CD4-positive, alpha-beta T cell (primary cell): ENCODE results near the gene HS3ST4. TPM values are rescaled to one million over a fixed set of nuclear protein-coding genes. Genes with fewer than 3 reads are reported as not detected.

ENCODE experiments used
- ATAC-seq: fragments of 200-7000 bp; cut with Tn5 transposase; one replicate; pipeline ENCODE4 v1.10.0; 2022; ENCODE audit warnings: mild to moderate bottlenecking; ENCODE audit not compliant: poor library complexity
- CTCF ChIA-PET: fragments of 350-600 bp; sonication (Branson Sonifier 250); formaldehyde crosslinking; loops from one replicate; lab custom pipeline; 2021; ENCODE audit warnings: antibody characterized with exemption, inconsistent platforms; lab: Charles Lee
- POLR2A ChIA-PET: fragments of 350-600 bp; sonication (Branson Sonifier 250); formaldehyde crosslinking; loops from one replicate; lab custom pipeline; 2021; ENCODE audit warnings: antibody characterized with exemption, inconsistent platforms; lab: Charles Lee
- DNase-seq, 14 experiments: peaks; one replicate each; pipeline ENCODE4 v3.0.0-alpha.2; 2013 to 2020; ENCODE audit warnings: mixed read lengths in 2 of 14
- H3K27ac ChIP-seq, 2 donors: one replicate each; pipeline versions ENCODE4 v1.5.1 to v1.7.0; 2013; ENCODE audit warnings: low read length in 2 of 2, low read depth in 1 of 2, mild to moderate bottlenecking in 1 of 2
- H3K27me3 ChIP-seq, 2 experiments: 1 replicate in 1 of 2; 2 replicates in 1 of 2; pipeline versions ENCODE4 v1.6.1 to v1.7.0; 2013; ENCODE audit warnings: low read length in 2 of 2, control low read depth in 1 of 2, mild to moderate bottlenecking in 1 of 2, moderate library complexity in 1 of 2; ENCODE audit not compliant: insufficient read depth in 2 of 2, control insufficient read depth in 1 of 2
- H3K36me3 ChIP-seq: one replicate; pipeline ENCODE4 v1.6.1; 2013; ENCODE audit warnings: low read length, control low read depth; ENCODE audit not compliant: insufficient read depth
- H3K4me1 ChIP-seq: one replicate; pipeline ENCODE4 v1.6.1; 2013; ENCODE audit warnings: low read length, control low read depth; ENCODE audit not compliant: insufficient read depth
- H3K4me3 ChIP-seq: one replicate; pipeline ENCODE4 v1.5.1; 2013; ENCODE audit warnings: mild to moderate bottlenecking, low read length, moderate library complexity
- H3K9me3 ChIP-seq, 2 experiments: 1 replicate in 1 of 2; 2 replicates in 1 of 2; pipeline versions ENCODE4 v1.6.1 to v1.7.0; 2013; ENCODE audit warnings: low read length in 2 of 2, mild to moderate bottlenecking in 2 of 2, control low read depth in 1 of 2, moderate library complexity in 1 of 2; ENCODE audit not compliant: control insufficient read depth in 1 of 2, insufficient read depth in 1 of 2
- H3K27ac Mint-ChIP-seq: one replicate; pipeline ENCODE4 v1.8.0; 2020; ENCODE audit warnings: mixed read lengths
- H3K27me3 Mint-ChIP-seq: one replicate; pipeline ENCODE4 v1.8.0; 2021; ENCODE audit warnings: mixed read lengths
- H3K36me3 Mint-ChIP-seq: one replicate; pipeline ENCODE4 v1.8.0; 2021; ENCODE audit warnings: low read depth, mixed read lengths
- H3K4me1 Mint-ChIP-seq: one replicate; pipeline ENCODE4 v1.8.0; 2021; ENCODE audit warnings: low read depth, mixed read lengths
- H3K4me3 Mint-ChIP-seq: one replicate; pipeline ENCODE4 v1.8.0; 2020; ENCODE audit warnings: mild to moderate bottlenecking, mixed read lengths
- H3K9me3 Mint-ChIP-seq: one replicate; pipeline ENCODE4 v1.8.0; 2020; ENCODE audit warnings: mixed read lengths
- intact Hi-C, 2 experiments: fragments of 100-400 bp; cut with DNase I in 1 of 2; cut with micrococcal nuclease in 1 of 2; formaldehyde crosslinking; loops; one replicate each; pipeline versions ENCODE4 v1.15.1 to v1.9.0; 2023 to 2025; cut with DNase I, micrococcal nuclease
- total RNA-seq, 174 experiments: library from RNA in 2 of 174; stranded (reverse) in 2 of 174; gene quantifications; one replicate each; pipeline ENCODE4 v1.2.3 and lab custom pipeline; 2021 to 2026
- TF ChIP-seq, protein P1 (sequence below): fragments of 200-600 bp; IDR thresholded peaks from one replicate; pipeline ENCODE4 v1.8.0; 2022; ENCODE audit warnings: antibody characterized with exemption, mild to moderate bottlenecking

The HS3ST4 gene
- total RNA-seq, 2 experiments from 2014 or later = not detected

- H3K9me3 ChIP-seq = no peaks in the 10 kb centered on the region
- ATAC-seq (no peak), DNase-seq (no peak)
- H3K36me3 ChIP-seq = no peaks in the 10 kb centered on the region
- TF ChIP-seq, protein P1, sequence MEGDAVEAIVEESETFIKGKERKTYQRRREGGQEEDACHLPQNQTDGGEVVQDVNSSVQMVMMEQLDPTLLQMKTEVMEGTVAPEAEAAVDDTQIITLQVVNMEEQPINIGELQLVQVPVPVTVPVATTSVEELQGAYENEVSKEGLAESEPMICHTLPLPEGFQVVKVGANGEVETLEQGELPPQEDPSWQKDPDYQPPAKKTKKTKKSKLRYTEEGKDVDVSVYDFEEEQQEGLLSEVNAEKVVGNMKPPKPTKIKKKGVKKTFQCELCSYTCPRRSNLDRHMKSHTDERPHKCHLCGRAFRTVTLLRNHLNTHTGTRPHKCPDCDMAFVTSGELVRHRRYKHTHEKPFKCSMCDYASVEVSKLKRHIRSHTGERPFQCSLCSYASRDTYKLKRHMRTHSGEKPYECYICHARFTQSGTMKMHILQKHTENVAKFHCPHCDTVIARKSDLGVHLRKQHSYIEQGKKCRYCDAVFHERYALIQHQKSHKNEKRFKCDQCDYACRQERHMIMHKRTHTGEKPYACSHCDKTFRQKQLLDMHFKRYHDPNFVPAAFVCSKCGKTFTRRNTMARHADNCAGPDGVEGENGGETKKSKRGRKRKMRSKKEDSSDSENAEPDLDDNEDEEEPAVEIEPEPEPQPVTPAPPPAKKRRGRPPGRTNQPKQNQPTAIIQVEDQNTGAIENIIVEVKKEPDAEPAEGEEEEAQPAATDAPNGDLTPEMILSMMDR = no peak
- no peaks in the 10 kb centered on the region for H3K27me3 ChIP-seq
- Mint-ChIP-seq H3K27ac (no peak overlapping the region), H3K4me1 (no peaks in the 10 kb centered on the region), H3K36me3 (no peaks in the 10 kb centered on the region), H3K27me3 (peaks cover 9% of the 10 kb centered on the region), H3K9me3 (no peaks in the 10 kb centered on the region), H3K4me3 (no peak overlapping the region)
- H3K4me1 ChIP-seq = no peaks in the 10 kb centered on the region
- CTCF ChIA-PET = no interaction called here
- no peak overlapping the region for H3K27ac ChIP-seq
- H3K4me3 ChIP-seq = no peak overlapping the region
- intact Hi-C loops = no loop called here
- POLR2A ChIA-PET = no interaction called here
Observed at GRCh38 chr16:26139091-26139490, 447.3 kb downstream of the HS3ST4 start.

- no peaks in the 10 kb centered on the region for H3K4me1 Mint-ChIP-seq
- H3K4me1 ChIP-seq = no peaks in the 10 kb centered on the region
- no peaks in the 10 kb centered on the region for H3K36me3 ChIP-seq
- H3K27ac Mint-ChIP-seq = no peak overlapping the region
- no peaks in the 10 kb centered on the region for H3K27me3 ChIP-seq
- TF ChIP-seq, protein P1 = no peak
- H3K27me3 Mint-ChIP-seq = peaks cover 9% of the 10 kb centered on the region
- DNase-seq (no peak), ATAC-seq (no peak)
- H3K9me3 Mint-ChIP-seq = no peaks in the 10 kb centered on the region
- H3K4me3 Mint-ChIP-seq = no peak overlapping the region
- H3K4me3 ChIP-seq = no peak overlapping the region
- H3K27ac ChIP-seq = no peak overlapping the region
- H3K9me3 ChIP-seq = no peaks in the 10 kb centered on the region
- POLR2A ChIA-PET = no interaction called here
- H3K36me3 Mint-ChIP-seq = no peaks in the 10 kb centered on the region
- CTCF ChIA-PET = no interaction called here
- intact Hi-C loops = no loop called here
Observed at GRCh38 chr16:26139884-26140283, 448.1 kb downstream of the HS3ST4 start.

DNA sequence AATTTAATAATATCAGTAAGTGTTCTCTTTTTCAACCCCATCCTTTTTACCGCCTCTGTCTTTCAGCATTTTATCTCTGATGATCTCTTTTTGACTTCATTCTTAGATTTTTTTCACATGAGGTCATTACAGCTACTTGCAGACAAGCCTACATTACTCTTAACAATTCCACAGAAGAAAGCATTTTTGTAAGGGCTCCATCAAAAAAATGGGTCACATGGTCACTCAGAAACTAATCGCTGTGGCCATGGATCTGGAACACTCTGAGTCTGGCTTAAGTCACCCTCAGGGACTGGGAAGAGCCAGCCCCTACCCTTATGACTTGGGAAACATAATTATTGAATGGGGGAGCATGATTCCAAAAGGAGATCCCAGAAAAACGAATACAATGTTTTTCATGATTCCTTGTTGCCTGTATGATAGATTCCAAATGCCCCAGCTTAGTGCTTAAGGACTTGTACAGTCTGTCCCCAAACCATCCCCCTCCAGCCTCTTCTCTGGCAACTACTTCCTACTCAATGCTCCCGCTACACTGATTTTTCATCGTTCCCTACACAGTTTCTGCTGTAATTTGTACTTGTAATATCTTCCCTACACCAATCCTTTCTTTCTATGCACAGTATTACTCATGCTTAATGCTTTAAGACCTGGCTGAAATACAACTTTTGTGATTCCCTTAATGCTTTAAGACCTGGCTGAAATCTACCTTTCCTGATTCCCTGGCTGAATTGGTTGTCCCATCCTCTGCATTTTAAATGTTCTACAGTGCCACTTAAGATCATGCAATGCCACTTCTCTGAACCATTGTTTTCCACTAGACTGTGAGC, 457.8 kb downstream of the HS3ST4 start:
- Histone ChIP-seq H3K27ac (no peak overlapping the region), H3K27me3 (no peaks in the 10 kb centered on the region), H3K4me3 (no peak overlapping the region), H3K9me3 (no peaks in the 10 kb centered on the region), H3K4me1 (no peaks in the 10 kb centered on the region), H3K36me3 (no peaks in the 10 kb centered on the region)
- Mint-ChIP-seq H3K4me3 (no peak overlapping the region), H3K27ac (no peak overlapping the region), H3K27me3 (peaks cover 6% of the 10 kb centered on the region), H3K36me3 (no peaks in the 10 kb centered on the region), H3K4me1 (no peaks in the 10 kb centered on the region), H3K9me3 (no peaks in the 10 kb centered on the region)
- DNase-seq (no peak), ATAC-seq (no peak)
- ChIA-PET CTCF (no interaction called here), POLR2A (no interaction called here)
- intact Hi-C loops = no loop called here
- TF ChIP-seq, protein P1 = no peak
